Glomerular visceral epithelial cell (primary cell): ENCODE measurements around the gene ANXA8.
"Not testable (repeated sequence)": the region's sequence is repeated elsewhere in the genome, so short reads cannot be mapped to it uniquely, and the experiment has no call there.

ENCODE experiments used
- DNase-seq: peaks from one replicate; pipeline ENCODE4 v3.0.0-alpha.2; 2016; ENCODE audit errors: extremely low spot score

The ANXA8 gene

GRCh38 chr10:47462577-47463358 lies 21.1 kb downstream of the ANXA8 start:
- DNase-seq, result not testable (repeated sequence)

- peak; percentile 50 for DNase-seq
Measured at GRCh38 chr10:47461261-47461687, 22.6 kb downstream of the ANXA8 start.

GRCh38 chr10:47458466-47459154 lies 25.3 kb downstream of the ANXA8 start:
- DNase-seq, result peak; percentile 57

- no peak for DNase-seq
Measured at GRCh38 chr10:47457826-47458225, 26.1 kb downstream of the ANXA8 start.

- no peak for DNase-seq
Measured at GRCh38 chr10:47457528-47457820, 26.4 kb downstream of the ANXA8 start.

- DNase-seq, result no peak
Measured at GRCh38 chr10:47456794-47457527, 27.0 kb downstream of the ANXA8 start.

GRCh38 chr10:47456079-47456785 lies 27.7 kb downstream of the ANXA8 start:
- DNase-seq, result no peak

- DNase-seq, result not testable (repeated sequence)
Measured at GRCh38 chr10:47455350-47456078, 28.4 kb downstream of the ANXA8 start.

- DNase-seq, result no peak
Measured at GRCh38 chr10:47454780-47455058, 29.2 kb downstream of the ANXA8 start.

- no peak for DNase-seq
Measured at GRCh38 chr10:47454008-47454779, 29.7 kb downstream of the ANXA8 start.

- DNase-seq, result no peak
Measured at GRCh38 chr10:47453141-47454007, 30.5 kb downstream of the ANXA8 start.

GRCh38 chr10:47452495-47453140 lies 31.3 kb downstream of the ANXA8 start:
- no peak for DNase-seq

- DNase-seq, result no peak
Measured at GRCh38 chr10:47451998-47452494, 31.9 kb downstream of the ANXA8 start.

GRCh38 chr10:47451273-47451997 lies 32.5 kb downstream of the ANXA8 start:
- DNase-seq, result no peak

- no peak for DNase-seq
Measured at GRCh38 chr10:47450442-47450841, 33.5 kb downstream of the ANXA8 start.

- no peak for DNase-seq
Measured at GRCh38 chr10:47449979-47450378, 33.9 kb downstream of the ANXA8 start.

- DNase-seq, result peak; percentile 12
Measured at GRCh38 chr10:47449102-47449978, 34.6 kb downstream of the ANXA8 start.
